ENCODE measurements around the gene RNGTT.
"Not testable (repeated sequence)": the region's sequence is repeated elsewhere in the genome, so short reads cannot be mapped to it uniquely, and the experiment has no call there.

DNA sequence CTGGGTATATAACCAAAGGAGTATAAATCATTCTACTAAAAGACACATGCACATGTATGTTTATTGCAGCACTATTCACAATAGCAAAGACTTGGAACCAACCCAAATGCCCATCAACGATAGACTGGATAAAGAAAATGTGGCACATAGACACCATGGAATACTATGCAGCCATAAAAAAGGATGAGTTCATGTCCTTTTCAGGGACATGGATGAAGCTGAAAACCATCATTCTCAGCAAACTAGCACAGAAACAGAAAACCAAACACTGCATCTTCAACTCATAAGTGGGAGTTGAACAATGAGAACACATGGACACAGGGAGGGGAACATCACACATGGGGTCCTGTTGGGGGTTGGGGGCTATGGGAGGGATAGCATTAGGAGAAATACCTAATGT lies 130.3 kb downstream of the RNGTT start:
- not testable (repeated sequence) for TF ChIP-seq POLR2A, POLR2AphosphoS5 (IDR thresholded peaks at IDR 0.05; ENCODE audit: low read depth, low read length)

Measured in GM12891 (cell line).